ENCODE data around the gene ATG4D.

The ATG4D gene

DNA sequence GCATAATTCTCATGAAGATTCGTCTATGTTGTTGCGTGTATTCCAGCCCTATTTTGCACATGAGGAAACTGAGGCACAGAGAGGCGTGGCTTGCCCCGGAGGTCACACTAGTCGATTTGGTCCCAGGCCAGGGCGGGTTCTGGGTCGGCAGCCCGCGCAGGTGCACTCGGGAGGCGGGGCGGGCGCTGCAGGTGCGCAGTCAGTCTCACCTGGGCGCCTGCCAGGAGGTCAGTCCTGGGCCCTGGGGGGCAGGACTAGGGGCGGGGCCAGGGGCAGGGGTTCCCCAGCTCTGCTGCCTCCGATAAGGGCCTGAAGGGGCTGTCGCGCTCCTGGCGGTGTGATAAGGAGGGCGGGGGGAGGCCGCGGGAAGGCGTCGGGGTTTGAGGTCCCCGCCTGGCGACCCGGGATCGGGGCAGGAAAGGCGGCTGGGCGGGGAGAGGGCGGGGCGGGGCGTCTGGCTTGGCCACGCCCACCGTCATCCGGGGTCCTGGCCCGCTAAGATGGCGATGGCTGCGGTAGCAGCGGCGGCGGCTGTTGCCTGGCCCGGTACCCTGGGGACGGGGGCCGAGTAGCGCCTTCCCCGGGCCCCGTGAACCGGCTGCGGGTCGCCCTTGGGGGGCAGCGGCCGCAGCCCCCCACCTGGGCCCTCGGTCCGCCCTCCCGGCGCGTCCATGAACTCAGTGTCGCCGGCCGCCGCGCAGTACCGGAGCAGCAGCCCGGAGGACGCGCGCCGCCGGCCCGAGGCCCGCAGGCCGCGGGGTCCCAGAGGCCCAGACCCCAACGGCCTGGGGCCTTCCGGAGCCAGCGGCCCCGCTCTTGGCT is at the start of gene ATG4D:
ATG4D (plus strand) TSS at position 485 of the 822 bp plus-strand sequence; CDS start at position 672, 187 bp downstream.
- peak; percentile 55 to 79 (median 62) for DNase-seq (ENCODE audit: low read depth in 3 of 3)

DNA sequence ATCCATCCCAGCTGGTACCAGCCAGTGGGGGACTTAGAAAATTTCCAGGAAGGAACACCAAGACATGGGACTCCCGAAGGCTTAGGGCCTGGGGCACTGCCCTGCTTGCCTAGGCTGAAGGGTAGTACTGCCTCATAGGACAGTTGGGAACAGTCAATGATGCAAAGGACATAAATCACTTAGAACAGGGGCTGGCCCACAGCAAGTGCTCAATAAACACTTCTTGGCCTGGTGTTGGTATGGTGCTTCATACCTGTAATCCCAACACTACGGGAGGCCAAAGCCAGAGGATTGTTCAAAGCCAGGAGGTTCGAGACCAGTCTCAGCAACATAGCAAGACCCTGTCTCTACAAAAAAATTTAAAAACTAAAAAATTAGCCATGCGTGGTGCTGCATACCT is 46.3 kb upstream of the ATG4D start:
- no peak for DNase-seq (ENCODE audit: low read depth in 3 of 3)

DNA sequence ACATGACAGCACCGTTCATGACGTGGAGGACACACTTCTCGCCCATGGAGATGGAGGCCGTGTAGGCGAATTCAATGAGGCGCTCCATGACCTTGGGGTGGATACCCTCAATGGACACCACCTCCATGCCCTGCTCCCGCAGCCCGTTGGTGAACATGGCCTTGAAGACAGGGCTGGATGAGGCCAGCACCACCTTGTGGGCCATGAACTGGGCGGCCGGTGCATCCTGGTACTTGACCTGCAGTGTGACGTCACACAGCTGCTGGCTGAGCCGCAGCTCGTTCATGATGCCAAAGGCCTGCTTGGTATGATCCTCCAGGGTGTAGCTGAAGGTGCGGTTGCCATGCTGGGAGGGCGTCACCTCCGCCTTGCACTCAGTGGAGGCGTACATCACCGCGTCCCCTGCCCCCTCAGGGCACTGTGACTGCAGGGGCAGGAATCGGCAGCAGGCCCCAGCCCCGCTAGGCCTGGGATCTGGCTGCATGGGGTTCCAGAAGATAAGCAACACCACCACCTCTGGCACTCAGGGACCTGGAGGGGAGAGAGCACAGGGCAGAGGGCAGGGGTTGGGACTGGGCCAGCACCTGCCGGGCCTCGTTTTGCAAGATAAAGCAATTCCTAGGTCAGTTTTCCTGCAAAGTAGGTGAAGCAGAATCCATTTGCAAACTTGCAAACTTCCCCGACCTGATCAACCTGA is 44.0 kb upstream of the ATG4D start:
- no peak for DNase-seq (ENCODE audit: low read depth in 3 of 3)

DNA sequence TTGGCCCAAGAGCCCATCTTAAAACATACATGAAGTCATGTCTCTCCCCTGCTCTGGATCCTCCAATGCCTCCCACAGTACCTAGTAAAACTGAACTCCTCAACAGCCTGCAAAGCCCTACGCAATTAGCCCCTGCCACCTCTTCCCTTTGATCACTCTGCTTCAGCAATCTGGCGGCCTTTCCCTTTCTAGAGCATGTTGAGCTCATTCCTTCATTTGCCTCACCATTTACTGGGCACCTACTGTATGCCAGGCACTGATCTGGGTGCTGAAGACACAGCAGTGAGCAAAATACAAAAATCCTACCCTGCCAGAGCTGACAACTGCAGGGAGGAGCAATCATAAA is 43.5 kb upstream of the ATG4D start:
- DNase-seq (ENCODE audit: low read depth in 3 of 3), result no peak

DNA sequence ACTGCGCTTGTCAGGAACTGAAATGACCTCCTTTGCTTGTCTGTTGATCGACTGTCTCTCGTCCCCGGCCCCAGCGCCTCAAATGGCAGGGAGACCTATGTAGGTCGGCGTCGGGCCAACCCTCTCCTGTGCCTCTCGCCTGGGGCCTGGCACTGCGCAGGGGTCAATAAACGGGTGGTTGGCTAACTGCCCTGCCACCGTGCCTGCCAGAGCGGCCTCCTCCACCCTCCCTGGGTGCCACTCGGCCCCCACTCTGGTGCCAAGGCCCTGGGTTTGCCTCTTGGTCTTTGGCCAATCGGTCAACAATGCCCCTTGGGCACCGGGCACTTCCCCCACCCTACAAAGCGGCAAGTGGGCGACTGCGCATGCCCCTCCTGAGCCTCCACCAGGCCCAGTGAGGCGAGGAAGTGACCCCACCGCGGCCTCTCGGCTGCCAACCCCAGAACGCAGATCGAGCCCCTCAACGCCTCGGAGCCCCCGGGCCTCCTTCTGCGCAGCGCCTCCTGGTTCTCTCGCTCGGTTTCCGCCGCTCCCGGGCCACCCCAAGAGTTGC is 41.7 kb upstream of the ATG4D start:
- peak in 2 of 3 experiments; percentile 42 to 51 for DNase-seq (ENCODE audit: low read depth in 3 of 3)

DNA sequence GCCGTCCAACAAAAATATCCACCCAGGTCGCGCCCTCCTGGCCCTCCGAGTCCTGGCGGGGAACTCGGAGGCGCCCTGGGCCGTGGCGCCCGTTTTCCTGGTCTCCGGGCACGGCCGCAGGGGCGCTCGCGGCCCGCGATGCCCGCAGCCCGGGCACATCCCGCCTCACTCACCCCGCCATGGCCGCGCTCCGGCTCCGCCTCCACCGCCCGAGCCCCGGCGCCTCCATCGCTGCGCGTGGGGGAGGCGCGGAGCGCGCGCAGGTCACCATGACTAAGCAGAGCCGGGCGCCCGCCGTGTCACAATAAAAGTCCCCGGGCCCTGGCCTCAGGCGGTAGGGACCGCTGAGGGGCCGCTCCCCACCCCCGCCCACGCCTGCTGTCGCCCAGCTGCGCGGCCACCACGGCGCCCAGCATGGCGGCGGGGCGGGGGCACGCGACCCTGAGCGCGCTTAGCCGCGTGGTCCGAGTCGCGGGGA is 41.1 kb upstream of the ATG4D start:
- DNase-seq (ENCODE audit: low read depth in 3 of 3), result peak; percentile 76 to 91 (median 80)

DNA sequence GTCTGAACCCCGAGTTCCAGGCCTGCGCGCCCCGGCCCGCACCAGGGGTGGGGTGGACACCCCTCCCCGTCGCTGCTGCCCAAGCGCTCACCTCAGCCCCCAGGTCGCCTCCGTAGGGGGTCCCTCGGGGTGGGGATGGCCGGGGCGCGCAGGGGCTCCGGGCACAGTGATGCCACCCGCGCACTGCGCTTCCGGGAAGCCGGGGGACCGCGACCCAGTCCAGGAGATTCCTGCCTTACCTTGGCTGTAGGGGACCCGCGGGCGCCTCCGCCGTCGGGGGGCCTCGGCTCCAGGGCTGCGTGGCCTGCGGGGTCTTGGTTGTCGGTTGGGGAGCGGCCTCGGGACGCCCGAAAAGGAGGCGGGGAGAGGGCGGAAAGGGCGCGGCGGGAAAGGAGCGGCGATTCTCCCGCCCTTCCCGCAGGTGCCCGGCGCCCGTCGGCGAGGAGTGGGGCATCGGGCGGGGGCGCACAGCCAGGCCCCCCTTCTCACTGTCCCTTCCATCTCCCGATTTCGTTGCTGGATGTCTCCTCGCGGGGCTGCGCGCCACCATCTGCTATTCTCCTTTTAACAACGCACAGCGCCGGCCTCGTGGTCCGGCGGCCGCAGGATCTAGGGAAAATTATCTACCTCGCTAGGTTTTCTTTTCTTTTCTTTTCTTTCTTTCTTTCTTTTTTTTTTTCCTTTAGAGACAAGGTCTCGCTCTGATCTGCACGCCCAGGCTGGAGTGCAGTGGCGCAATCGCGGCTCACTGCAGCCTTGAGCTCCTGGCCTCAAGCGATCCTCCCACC is 40.5 kb upstream of the ATG4D start, which contains the start of gene KEAP1:
KEAP1 (minus strand) TSS at position 355 of the 788 bp plus-strand sequence. CDS start 3,323 bp downstream, outside the sequence.
- peak in 2 of 3 experiments; percentile 27 to 34 for DNase-seq (ENCODE audit: low read depth in 3 of 3)

DNA sequence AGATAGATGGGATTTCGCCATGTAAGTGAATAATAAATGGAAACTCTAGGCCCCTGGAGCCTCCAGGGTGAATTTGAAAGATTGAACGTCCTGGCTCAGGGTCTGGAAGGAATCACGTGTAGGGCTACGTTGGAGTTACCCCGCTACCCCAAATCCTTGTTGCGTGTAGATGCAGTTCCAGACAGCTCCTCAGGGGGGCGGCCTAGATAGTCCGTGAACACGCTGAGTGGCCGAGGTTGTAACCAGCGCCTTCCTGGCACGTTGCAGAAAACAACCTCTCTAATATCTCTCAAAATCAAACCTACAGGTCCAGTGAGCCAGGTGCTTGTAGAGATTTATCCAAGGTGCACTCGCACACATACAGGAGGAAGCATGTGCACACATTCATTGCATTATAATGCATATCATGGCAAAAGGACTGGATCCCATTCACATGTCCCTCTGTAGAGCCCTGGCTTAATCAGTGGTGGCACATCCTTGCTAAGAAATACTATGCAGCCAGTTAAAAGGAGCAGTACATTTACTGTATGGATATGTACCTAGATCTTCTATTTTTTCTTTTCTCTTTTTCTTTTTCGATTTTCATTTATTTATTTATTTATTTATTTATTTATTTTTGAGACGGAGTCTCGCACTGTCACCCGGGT is 38.0 kb upstream of the ATG4D start:
- peak; percentile 64 to 86 (median 75) for DNase-seq (ENCODE audit: low read depth in 3 of 3)

DNA sequence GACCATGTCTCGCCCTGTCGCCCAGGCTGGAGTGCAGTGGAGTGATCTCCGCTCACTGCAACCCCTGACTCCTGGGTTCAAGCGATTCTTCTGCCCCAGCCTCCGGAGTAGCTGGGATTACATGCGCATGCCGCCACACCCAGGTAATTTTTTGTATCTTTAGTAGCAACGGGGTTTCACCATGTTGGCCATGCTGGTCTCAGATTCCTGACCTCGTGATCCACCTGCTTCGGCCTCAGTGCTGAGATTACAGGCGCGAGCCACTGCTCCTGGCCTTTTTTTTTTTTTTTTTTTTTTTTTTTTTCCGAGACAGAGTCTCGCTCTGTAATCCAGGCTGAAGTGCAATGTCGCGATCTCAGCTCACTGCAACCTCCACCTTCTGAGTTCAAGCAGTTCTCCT is 35.7 kb upstream of the ATG4D start:
- DNase-seq (ENCODE audit: low read depth in 3 of 3), result no peak

DNA sequence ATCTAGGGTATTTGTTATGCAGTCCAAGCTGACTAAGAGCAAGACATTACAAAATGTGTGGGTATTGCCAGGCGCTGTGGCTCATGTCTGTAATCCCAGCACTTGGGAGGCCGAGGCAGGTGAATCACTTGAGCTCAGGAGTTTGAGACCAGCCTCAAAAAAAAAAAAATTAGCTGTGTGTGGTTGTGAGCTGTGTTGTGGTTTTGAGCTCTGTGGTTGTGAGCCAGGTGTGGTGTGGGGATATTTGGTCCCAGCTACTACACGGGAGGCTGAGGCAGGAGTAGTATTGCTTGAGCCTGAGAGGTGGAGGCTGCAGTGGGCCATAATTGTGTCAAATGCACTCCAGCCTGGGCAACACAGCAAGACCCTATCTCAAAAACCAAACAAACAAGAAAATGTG is 35.0 kb upstream of the ATG4D start:
- peak in 1 of 3 experiments; percentile 26 for DNase-seq (ENCODE audit: low read depth in 3 of 3)

DNA sequence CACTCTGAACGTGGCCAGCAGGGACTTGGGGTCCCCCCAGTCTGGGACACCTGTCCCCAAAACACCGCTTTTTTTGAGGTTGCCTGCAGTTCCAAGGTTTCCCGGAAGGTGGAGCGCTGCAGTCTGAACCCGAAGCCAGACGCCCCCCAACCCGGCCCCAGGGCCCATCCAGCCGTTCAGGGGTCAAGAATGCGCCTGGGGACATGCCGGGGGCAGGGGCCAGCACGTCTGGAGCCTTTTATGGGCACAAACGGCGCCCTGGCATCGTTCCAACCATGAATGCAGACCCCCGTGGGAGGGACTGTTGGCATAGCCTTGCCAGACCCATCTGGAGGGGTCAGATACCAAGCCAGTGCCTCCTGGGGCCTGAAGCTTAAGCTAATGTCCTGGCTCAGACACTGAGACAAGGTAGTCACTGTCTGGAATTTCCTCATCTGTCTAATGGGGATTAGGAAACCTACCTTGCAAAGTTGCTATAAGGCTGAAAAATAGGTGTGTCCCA is 33.4 kb upstream of the ATG4D start:
- peak; percentile 23 to 62 (median 37) for DNase-seq (ENCODE audit: low read depth in 3 of 3)

DNA sequence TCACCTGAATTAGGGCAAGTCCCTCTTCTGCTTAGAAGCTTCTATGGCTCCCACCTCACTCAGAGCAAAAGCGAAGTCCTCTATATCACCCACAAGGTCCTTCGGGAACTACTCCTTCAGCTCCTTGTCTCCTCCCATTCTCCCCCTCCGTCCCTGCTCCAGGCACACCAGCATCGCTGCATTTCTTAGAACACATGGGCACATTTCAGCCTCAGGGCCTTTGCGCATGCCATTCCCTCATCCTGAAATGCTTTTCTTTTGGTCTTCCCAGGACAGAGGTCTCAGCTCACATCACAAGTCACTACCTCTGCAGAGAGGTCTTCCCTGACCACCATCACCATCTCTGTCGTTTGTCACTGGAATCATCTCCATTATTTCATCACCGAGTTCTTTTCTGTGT is 30.5 kb upstream of the ATG4D start:
- no peak for DNase-seq (ENCODE audit: low read depth in 3 of 3)

DNA sequence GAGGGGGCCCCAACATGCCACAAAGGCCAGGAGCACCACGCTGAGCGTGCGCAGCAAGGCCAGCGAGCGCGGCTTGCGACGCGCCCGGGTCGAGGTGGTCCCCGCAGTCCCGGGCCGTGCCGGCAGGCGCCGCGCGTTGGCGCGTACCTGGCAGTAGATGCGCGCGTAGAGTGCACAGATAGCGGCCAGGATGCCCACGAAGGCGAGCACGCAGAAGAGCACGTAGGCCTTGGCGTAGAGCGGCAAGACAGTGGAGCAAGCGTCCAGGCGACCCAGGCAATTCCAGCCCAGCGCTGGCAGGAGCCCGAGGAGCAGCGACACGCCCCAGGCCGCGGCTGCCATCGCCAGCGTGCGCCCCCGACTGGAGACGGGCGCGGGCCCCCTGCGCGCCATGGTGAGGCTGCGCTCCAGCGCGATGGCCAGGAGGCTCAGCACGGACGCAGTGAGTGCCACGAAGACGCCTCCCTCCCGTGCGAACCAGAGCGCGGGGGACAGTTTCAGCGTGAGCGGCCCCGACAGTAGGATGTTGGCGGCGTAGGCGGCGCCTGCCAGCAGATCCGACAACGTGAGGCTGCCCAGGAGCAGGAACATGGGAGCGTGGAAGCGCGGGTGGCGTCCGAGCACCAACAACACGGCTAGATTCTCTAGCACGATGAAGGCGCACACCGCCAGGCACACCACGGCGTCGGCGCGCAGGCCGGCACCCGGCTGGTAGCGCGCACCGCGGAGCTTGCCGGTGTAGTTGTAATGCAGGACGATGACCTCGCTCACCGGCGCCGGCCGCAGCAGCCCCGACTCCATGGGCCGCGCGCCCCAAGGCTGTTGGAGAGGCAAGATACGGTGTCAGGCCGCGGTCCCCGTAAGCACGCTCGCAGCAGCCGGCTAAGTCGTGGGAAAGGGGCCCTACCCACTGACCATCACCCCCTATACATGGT is 29.2 kb upstream of the ATG4D start:
- peak in 1 of 3 experiments; percentile 45 for DNase-seq (ENCODE audit: low read depth in 3 of 3)

DNA sequence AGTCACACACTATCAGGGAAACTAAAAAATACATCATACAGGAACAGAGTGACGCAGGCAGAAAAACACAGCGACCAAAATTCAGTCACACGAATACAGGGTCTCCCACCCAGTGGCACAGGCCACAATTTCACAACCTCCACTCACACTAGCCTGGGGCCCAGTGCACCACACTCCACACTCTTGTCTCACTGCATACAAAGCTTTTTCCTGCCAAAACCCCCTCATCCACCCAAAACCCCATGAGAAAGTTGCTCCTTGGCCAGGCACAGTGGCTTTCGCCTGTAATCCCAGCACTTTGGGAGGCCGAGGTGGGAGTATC is 27.7 kb upstream of the ATG4D start:
- no peak for DNase-seq (ENCODE audit: low read depth in 3 of 3)

DNA sequence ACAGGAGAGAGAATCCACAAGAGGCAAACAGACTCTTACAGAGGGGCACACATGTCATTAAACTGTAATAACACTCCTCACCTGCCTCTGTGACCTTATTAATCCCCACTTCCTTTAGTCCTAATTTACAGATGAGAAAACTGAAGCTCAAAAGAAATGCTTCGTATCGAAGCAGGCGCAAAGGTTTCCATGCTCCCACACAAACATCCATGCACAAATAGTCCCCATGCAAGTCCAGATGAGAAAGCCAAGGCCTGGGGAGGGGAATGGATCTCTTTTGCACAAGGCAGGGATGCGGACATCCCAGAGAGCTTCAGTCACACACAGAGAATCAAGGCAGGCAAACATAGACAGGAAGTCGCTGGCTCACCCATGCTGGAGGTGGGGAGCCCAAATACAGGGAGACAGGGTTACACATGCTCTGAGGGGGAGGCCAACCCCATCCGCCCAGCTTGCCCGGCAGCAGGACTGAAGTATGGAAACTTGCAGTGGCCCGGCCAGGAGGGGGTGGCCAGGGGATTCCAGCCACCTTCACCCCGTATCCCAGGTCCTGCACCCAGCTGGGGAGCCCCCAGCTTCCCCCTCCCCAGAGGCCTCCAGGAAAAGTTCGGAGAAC is 26.9 kb upstream of the ATG4D start:
- no peak for DNase-seq (ENCODE audit: low read depth in 3 of 3)

DNA sequence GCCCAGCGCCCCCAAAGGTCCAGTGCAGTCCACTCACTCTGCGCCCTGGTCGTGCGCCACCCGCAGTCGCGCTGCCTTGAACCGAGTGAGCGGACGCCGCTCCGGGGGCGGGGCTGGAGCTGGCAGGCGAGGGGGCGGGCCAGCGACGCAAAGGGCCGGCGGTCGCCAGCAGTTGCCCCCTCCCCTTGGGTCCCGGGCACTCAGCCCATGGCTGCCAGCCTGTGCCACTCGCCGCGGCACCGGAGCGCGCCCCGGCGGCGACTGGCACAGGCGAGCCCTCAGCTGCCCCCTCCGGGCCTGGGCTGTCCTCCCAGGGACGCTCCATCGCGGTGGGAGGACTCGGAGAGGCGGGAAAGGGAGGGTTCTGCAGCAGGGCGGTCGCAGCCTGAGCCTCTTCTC is 26.3 kb upstream of the ATG4D start, which contains the start of gene S1PR5:
S1PR5 (minus strand) TSS at position 87 of the 399 bp plus-strand sequence. CDS start 2,436 bp downstream, outside the sequence.
- no peak for DNase-seq (ENCODE audit: low read depth in 3 of 3)

DNA sequence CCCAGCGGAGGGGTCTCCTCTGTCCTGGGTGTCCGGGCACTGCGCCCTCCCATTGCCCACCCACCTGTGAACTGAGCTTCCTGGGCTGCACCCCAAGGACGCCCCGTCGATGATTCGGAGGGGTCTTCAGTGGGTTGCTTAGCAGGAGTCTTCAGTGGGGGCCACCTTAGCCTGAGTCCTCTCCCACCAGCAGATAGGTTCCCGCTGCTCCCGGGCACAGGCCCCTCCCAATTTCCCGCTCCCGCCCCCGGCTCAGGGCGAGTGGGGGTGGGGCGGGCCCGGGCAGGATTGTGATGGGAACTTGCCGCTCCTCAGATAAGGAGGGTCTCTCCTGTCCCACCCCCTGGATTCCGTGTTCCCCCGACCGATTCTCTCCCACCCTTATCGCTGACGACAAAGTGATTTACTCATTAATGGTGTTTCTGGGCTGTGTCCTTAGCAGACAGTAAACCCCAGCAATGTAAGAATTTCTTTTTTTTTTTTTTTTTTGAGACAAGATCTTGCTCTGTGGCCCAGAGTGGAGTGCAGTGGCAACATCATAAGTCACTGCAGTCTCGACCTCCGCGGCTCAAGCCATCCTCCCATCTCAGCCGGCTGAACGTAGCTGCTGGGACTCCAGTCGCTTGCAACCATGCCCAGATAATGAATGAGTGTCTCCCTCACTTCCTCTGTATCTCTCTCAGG is 25.8 kb upstream of the ATG4D start:
- no peak for DNase-seq (ENCODE audit: low read depth in 3 of 3)

DNA sequence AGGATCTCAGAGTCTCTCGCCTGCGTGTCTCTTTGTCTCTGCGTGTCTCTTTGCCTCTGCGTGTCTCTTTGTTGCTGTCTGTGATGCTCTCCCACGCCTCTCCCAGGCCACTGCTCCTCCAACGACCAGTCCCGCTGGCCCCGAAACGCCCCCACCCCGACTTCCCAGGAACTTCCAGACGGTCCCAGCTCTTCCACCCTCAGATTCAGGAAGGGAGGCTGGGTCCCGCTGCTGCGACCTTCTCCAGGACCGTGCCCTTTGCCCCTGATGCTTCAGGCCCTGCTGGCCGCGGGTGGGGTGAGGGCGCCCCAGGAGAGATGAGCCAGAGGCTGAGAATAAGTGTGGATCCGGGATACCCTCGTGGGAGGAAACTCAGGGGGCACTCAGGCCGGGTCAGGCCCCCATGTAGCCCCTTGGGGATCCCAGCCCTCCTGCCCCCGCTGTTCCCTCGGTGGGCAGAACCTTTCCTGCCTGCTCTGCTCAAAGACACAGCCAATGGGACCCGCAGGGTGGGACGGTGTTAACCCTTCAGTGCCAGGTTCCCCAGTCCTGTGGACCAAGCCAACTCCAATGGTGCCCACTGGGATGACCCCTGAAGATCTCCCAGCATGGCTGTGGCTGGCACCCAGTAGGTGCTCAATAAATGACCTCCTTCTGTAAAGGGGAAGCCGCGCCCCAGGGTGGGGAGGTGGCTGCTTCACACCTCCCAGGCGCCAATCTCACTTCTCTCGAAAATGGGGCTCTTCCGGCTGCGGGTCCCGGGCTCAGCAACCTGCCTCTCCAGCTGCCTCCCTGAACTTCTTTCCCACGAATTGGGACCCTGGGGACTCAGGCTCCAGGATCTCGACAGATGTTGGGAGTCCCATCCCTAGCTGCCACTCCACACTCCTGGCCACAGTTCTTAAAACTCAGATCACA is 25.0 kb upstream of the ATG4D start:
- DNase-seq (ENCODE audit: low read depth in 3 of 3), result no peak

Data from stimulated activated CD4-positive, alpha-beta T cell treated with anti-CD3 and anti-CD28 coated beads, TNF-alpha, amount 100 ng/mL, for 24 hours (primary cell).